NCI-H2227 treated with DMSO at 0.1 percent for 48 hours (cell line): ENCODE measurements around the gene PRKX.
"Not testable (repeated sequence)": the region's sequence is repeated elsewhere in the genome, so short reads cannot be mapped to it uniquely, and the experiment has no call there.

Experiments used
- DNase-seq: peaks from one replicate; lab custom pipeline; 2025; lab: John Stamatoyannopoulos, UW

PRKX gene

DNA sequence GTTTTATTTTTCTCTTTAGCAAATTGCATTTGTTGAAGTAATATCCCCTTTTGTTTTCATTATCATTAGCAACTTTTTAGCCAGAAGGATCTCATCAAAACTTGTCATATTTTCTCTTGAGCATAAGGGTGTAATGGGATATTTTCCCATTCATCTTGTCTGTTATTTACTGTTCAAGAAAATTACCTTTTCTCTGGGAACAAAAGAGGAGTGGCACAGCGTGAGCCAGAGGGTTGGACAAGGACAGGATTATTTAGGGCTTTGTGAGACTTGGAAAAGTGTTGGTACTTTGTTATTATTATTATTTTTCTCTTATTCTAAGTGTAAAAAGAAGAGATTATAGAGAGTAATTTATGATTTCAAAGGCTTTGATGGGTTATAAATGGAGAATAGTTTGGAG is 135.9 kb downstream of the PRKX start:
- peak; percentile 71 for DNase-seq

DNA sequence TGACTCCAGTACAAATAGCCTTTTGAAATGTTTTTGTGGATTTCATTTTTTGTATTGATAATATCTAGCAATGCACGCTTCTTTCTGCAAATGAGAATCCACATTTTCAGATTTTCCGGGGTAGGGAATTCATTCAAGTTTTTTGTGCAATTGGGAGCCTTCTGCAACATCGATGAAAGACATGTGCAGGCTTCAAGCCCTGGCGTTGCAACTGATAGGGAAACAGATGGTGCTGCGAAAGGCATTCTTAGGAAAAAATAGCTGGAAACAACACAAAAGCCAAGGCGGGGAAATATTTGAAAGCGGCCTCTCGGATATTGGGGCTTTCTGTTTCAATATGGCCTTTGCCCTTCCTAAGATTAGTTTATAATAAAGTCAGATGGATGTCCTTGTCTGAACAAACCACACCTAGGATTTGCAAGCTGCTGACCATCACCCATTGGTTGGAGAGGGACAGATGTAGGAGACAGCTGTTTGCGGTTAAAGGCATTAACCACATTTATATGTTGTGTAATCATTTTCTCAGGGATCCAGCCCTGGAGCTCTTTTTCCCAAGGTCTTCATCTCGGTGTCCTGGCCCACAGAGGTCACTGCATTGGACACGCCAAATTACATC is 136.5 kb downstream of the PRKX start:
- DNase-seq = peak; percentile 76

DNA sequence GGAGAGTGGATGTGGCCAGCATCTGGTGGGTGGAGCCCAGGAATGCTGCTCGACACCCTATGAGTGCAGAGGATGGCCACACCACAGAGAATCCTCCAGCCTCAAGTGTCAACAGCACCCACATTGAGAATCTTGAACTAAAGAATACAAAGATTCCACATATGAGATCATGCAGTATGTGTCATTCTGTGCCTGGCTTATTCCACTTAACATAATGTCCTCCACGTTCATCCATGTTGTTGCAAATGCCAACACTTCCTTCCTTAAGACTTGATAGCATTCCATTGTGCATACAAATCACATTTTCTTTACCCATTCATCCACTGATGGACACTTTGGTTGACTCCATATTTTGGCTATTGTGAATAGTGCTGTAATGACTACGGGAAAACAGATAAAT is 145.8 kb downstream of the PRKX start:
- DNase-seq = no peak

DNA sequence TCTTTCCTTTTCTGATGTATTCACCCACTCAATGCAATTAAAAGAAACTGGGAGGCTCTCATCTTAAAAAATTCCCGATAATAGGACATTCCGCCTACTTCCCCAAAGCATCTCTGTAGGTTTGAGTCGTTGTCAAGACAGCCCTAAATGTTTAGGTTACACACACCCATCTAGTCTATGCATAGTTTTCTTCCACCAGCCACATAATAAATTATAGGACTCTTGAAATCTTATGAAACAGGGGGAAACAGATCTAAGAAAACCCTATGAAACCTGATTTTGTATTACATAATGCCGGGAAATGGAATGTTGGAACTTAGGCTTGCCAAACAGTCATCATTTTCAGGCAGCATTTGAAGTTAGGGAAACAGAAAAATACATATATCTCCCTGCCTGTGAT is 150.0 kb downstream of the PRKX start:
- no peak for DNase-seq

DNA sequence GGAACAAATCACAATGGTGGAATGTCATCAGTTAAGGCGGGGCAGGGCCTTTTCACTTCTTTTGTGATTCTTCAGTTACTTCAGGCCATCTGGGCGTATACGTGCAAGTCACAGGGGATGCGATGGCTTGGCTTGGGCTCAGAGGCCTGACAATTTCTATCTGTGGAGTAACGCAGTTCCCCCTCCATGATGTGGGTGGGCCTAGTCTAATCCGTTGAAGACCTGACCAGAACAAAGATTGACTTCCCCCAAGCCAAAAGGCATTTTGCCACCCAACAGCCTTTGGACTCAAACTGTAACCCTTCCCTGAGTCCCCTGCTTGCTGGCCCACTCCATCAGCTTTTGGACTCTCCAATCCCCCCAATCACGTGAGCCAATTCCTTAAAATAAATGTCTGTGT is 153.4 kb downstream of the PRKX start:
- DNase-seq = not testable (repeated sequence)
